ENCODE data around the gene NEGR1.

DNA sequence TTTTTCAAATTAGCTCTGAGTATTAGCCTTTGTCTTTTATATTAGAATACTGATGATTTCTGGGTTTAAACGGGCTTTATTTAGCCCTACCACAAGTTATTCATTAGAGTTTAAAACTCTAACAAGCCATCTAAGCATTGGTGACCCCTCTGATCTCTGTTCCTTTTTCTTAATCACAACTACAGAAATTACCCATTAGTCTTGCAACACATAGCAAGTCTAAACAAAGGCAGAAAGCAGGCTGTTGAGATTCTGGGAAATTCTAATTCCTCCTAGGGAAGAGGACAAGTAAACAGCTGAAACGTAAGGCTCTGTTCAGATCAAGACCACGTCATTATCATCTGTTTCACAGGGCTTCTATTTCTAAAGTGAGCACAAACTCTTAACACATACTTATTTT, 710.3 kb downstream of the NEGR1 start:
- TF ChIP-seq, protein P1, sequence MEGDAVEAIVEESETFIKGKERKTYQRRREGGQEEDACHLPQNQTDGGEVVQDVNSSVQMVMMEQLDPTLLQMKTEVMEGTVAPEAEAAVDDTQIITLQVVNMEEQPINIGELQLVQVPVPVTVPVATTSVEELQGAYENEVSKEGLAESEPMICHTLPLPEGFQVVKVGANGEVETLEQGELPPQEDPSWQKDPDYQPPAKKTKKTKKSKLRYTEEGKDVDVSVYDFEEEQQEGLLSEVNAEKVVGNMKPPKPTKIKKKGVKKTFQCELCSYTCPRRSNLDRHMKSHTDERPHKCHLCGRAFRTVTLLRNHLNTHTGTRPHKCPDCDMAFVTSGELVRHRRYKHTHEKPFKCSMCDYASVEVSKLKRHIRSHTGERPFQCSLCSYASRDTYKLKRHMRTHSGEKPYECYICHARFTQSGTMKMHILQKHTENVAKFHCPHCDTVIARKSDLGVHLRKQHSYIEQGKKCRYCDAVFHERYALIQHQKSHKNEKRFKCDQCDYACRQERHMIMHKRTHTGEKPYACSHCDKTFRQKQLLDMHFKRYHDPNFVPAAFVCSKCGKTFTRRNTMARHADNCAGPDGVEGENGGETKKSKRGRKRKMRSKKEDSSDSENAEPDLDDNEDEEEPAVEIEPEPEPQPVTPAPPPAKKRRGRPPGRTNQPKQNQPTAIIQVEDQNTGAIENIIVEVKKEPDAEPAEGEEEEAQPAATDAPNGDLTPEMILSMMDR (IDR thresholded peaks at IDR 0.05): no peak
- TF ChIP-seq POLR2AphosphoS5 (IDR thresholded peaks at IDR 0.05): peak; percentile 82
- no peak for TF ChIP-seq POLR2A (IDR thresholded peaks at IDR 0.05)
- TF ChIP-seq EP300 (IDR thresholded peaks at IDR 0.05): no peak

All from gastroesophageal sphincter (tissue), 3 donors.